GM04504 (cell line): ENCODE data around the gene PSAP.

Experiments
- DNase-seq: peaks from one replicate; pipeline ENCODE4 v3.0.0-alpha.2; 2012; ENCODE audit warnings: low read depth

The PSAP gene

DNA sequence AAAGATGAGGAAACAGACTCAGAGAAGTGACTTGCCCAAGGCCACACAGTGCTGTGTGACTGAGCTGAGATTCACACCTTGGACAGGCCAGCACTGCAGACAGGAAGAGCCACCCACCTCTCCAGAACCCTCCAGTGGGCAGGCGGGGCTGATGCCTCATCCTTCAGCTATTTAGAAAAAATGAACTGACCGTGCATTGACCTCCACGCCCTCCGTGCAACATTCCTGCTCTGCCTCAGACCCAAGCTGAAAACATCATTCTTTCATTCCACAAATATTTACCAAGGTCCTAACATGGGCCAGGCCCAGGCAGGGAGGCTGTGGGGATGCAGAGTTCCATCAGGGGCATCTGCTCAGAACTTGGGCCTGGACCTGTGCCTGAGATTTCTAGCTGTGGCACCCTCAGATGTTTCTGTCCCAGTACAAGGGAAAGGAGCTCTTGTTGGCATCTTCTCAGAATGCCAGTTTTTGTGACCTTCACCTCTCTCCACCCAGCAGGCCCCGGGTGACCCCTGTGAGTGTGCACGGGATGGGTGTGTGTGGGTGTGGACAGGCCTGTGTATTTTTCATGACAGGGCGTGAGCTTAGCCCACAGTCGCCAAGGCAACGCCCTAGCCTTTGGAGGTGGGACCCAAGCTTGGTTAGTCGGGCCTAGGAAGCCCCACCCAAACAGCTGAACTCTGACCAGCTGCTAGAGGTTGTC, 84.2 kb downstream of the PSAP start:
- DNase-seq = peak; percentile 97
